ENCODE data around the gene CEACAM18. TPM values are rescaled to one million over a fixed set of nuclear protein-coding genes. Genes with fewer than 3 reads are reported as not detected.

CEACAM18 gene
- total and polyA plus RNA-seq, 2 donors (not counting 3 experiments of a cell fraction or from before 2014, with no cell fraction given): not detected

DNA sequence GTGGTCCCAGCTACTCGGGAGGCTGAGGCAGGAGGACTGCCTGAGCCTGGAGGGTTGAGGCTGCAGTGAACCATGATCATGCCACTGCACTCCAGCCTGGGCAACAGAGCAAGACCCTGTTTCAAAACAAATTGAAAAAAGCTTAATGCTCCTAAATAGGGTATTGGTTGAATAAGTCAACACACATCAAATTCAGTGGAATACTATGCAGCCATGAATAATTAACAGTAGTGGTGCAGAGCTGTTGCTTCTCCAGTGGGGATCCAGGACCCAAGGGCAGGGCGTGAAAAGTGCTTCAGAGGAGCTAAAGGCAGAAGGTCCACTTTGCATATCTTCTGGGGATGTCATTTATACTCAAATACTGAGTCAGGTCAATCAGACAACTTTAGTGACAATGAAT, 38.3 kb upstream of the CEACAM18 start:
- Histone ChIP-seq H3K9me3 (replicated peaks; ENCODE audit: control insufficient read depth, insufficient read depth, low read length) (no peaks in the 10 kb centered on the region), H2AFZ (ENCODE audit: low read depth, low read length) (no peak overlapping the region), H3K4me1 (ENCODE audit: control insufficient read depth, extremely low read depth, insufficient read depth, low read length) (no peaks in the 10 kb centered on the region), H3K9ac (replicated peaks; ENCODE audit: extremely low read depth, insufficient read depth, low read length) (no peak overlapping the region), H3K27me3 (ENCODE audit: control insufficient read depth in 2 of 2, insufficient read depth in 2 of 2, low read length in 2 of 2) (no peaks in the 10 kb centered on the region), H4K20me1 (replicated peaks; ENCODE audit: control insufficient read depth, extremely low read depth, insufficient read depth, low read length) (no peaks in the 10 kb centered on the region), H3K4me2 (ENCODE audit: insufficient read depth, low read length) (no peak overlapping the region), H3K9me1 (replicated peaks; ENCODE audit: control insufficient read depth, extremely low read depth, insufficient read depth, low read length) (no peaks in the 10 kb centered on the region), H3K36me3 (ENCODE audit: control insufficient read depth in 2 of 2, extremely low read depth in 1 of 2, insufficient read depth in 2 of 2, low read length in 2 of 2) (no peaks in the 10 kb centered on the region), H3K4me3 (replicated peaks in 1 of 3; ENCODE audit: insufficient read depth in 1 of 3, low read depth in 1 of 3, low read length in 3 of 3) (no peak overlapping the region), H3K79me2 (ENCODE audit: control insufficient read depth, insufficient read depth, low read length) (no peaks in the 10 kb centered on the region), H3K27ac (ENCODE audit: insufficient read depth, low read depth, low read length) (no peak overlapping the region)
- dilution Hi-C loops (cut with MboI; ENCODE audit: extremely low pct_ligation_motif_present, low sequenced_read_pairs): no loop called here
- POLR2A ChIA-PET: no interaction called here
- TF ChIP-seq MYC (IDR thresholded peaks at IDR 0.05; ENCODE audit: low read depth, low read length) (no peak), POLR2A (IDR thresholded peaks at IDR 0.05; ENCODE audit: low read depth, low read length) (no peak), JUN (IDR thresholded peaks at IDR 0.05; ENCODE audit: borderline replicate concordance, insufficient read depth, insufficient read length, low read depth) (no peak), POLR2AphosphoS5 (IDR thresholded peaks at IDR 0.05; ENCODE audit: insufficient read depth, low read depth, low read length) (no peak), GATA2 (IDR thresholded peaks at IDR 0.05; ENCODE audit: insufficient read depth, insufficient read length, low read depth, low read length) (no peak), FOS (IDR thresholded peaks at IDR 0.05; ENCODE audit: borderline replicate concordance, insufficient read depth, low read length) (no peak), EZH2 (IDR thresholded peaks at IDR 0.05; ENCODE audit: borderline replicate concordance, low read depth, low read length, severe bottlenecking) (no peak)
- TF ChIP-seq, protein P1, sequence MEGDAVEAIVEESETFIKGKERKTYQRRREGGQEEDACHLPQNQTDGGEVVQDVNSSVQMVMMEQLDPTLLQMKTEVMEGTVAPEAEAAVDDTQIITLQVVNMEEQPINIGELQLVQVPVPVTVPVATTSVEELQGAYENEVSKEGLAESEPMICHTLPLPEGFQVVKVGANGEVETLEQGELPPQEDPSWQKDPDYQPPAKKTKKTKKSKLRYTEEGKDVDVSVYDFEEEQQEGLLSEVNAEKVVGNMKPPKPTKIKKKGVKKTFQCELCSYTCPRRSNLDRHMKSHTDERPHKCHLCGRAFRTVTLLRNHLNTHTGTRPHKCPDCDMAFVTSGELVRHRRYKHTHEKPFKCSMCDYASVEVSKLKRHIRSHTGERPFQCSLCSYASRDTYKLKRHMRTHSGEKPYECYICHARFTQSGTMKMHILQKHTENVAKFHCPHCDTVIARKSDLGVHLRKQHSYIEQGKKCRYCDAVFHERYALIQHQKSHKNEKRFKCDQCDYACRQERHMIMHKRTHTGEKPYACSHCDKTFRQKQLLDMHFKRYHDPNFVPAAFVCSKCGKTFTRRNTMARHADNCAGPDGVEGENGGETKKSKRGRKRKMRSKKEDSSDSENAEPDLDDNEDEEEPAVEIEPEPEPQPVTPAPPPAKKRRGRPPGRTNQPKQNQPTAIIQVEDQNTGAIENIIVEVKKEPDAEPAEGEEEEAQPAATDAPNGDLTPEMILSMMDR (IDR thresholded peaks at IDR 0.05; ENCODE audit: extremely low read depth in 1 of 2, insufficient read depth in 1 of 2, low read depth in 1 of 2, low read length in 2 of 2): no peak
- TF ChIP-seq, protein P2, sequence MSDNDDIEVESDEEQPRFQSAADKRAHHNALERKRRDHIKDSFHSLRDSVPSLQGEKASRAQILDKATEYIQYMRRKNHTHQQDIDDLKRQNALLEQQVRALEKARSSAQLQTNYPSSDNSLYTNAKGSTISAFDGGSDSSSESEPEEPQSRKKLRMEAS (IDR thresholded peaks at IDR 0.05; ENCODE audit: insufficient read depth, insufficient read length): no peak
- CTCF ChIA-PET: interaction anchor here (1.0 to 1.6 kb wide), 5 partner anchors 19 to 221 kb away, joined by 3 to 6 read pairs (median 3); no protein-coding TSS in a partner anchor
- no TSS peak for BruUV-seq (replicated peaks)
- no peak for DNase-seq (ENCODE audit: low read depth, low spot score)
- intact Hi-C loops (cut with micrococcal nuclease): no loop called here
- FAIRE-seq: no peak
